Measurements from ENCODE around the gene GPC6. TPM values are rescaled to one million over a fixed set of nuclear protein-coding genes. Genes with fewer than 3 reads are reported as not detected.

GPC6 gene
- total and polyA plus RNA-seq, 4 donors: 5.9 to 29.1 (median 18.2) TPM

DNA sequence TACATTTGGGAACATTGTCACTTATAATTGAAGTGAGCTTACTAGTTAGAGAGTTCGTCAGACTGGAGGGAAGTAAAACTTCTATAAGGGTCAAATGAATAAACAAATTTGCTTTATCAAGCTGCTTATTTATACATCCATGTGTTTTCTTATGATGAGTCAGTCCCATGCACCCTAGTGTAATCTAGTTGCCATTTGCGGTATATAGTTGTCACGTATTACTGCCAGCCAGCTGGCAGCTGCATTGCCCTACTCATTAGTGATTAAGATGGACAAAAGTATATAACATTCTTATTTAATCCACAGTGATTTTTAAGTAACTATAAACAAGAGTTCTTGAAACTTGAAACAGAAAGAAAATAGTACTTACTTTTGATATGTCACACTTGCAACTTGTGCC is 182.4 kb downstream of the GPC6 start:
- Histone ChIP-seq H3K9ac (ENCODE audit: low read depth in 1 of 2, low read length in 2 of 2) (no peak overlapping the region), H3K9me3 (ENCODE audit: control insufficient read depth in 4 of 4, low read length in 3 of 4) (no peaks in the 10 kb centered on the region), H3K27me3 (ENCODE audit: control insufficient read depth in 4 of 4, insufficient read depth in 4 of 4, low read length in 3 of 4) (no peaks in the 10 kb centered on the region), H3K4me3 (ENCODE audit: low read depth in 1 of 3, low read length in 3 of 3) (no peak overlapping the region), H3K27ac (ENCODE audit: low read depth in 1 of 2, low read length in 2 of 2) (no peak overlapping the region), H3K36me3 (ENCODE audit: control insufficient read depth in 4 of 4, insufficient read depth in 3 of 4, low read depth in 1 of 4, low read length in 3 of 4) (no peaks in the 10 kb centered on the region), H3K4me1 (ENCODE audit: control insufficient read depth in 4 of 4, insufficient read depth in 4 of 4, low read length in 3 of 4) (peaks cover 1 to 3% (median 2%) of the 10 kb centered on the region in 4 donors)
- WGBS: 89% methylated on average over 3 of the region's 3 CpGs
- no peak for TF ChIP-seq RXRA (IDR thresholded peaks at IDR 0.05)
- no peak for TF ChIP-seq SP1 (IDR thresholded peaks at IDR 0.05)
- TF ChIP-seq, protein P1, sequence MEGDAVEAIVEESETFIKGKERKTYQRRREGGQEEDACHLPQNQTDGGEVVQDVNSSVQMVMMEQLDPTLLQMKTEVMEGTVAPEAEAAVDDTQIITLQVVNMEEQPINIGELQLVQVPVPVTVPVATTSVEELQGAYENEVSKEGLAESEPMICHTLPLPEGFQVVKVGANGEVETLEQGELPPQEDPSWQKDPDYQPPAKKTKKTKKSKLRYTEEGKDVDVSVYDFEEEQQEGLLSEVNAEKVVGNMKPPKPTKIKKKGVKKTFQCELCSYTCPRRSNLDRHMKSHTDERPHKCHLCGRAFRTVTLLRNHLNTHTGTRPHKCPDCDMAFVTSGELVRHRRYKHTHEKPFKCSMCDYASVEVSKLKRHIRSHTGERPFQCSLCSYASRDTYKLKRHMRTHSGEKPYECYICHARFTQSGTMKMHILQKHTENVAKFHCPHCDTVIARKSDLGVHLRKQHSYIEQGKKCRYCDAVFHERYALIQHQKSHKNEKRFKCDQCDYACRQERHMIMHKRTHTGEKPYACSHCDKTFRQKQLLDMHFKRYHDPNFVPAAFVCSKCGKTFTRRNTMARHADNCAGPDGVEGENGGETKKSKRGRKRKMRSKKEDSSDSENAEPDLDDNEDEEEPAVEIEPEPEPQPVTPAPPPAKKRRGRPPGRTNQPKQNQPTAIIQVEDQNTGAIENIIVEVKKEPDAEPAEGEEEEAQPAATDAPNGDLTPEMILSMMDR (IDR thresholded peaks at IDR 0.05; ENCODE audit: low read depth, low read length, missing input control): no peak
- TF ChIP-seq NR2F2 (IDR thresholded peaks at IDR 0.05): no peak
- TF ChIP-seq HNF4G (IDR thresholded peaks at IDR 0.05): no peak
- TF ChIP-seq, protein P2, sequence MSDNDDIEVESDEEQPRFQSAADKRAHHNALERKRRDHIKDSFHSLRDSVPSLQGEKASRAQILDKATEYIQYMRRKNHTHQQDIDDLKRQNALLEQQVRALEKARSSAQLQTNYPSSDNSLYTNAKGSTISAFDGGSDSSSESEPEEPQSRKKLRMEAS (IDR thresholded peaks at IDR 0.05): no peak
- no peak for TF ChIP-seq FOXA2 (IDR thresholded peaks at IDR 0.05)
- TF ChIP-seq, protein P3, sequence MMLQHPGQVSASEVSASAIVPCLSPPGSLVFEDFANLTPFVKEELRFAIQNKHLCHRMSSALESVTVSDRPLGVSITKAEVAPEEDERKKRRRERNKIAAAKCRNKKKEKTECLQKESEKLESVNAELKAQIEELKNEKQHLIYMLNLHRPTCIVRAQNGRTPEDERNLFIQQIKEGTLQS (IDR thresholded peaks at IDR 0.05): no peak
- TF ChIP-seq, protein P4, sequence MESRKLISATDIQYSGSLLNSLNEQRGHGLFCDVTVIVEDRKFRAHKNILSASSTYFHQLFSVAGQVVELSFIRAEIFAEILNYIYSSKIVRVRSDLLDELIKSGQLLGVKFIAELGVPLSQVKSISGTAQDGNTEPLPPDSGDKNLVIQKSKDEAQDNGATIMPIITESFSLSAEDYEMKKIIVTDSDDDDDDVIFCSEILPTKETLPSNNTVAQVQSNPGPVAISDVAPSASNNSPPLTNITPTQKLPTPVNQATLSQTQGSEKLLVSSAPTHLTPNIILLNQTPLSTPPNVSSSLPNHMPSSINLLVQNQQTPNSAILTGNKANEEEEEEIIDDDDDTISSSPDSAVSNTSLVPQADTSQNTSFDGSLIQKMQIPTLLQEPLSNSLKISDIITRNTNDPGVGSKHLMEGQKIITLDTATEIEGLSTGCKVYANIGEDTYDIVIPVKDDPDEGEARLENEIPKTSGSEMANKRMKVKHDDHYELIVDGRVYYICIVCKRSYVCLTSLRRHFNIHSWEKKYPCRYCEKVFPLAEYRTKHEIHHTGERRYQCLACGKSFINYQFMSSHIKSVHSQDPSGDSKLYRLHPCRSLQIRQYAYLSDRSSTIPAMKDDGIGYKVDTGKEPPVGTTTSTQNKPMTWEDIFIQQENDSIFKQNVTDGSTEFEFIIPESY (IDR thresholded peaks at IDR 0.05): no peak
- TF ChIP-seq TAF1 (conservative IDR thresholded peaks at IDR 0.05): no peak
- TF ChIP-seq FOXA1 (IDR thresholded peaks at IDR 0.05): no peak
- TF ChIP-seq HNF4A (conservative IDR thresholded peaks at IDR 0.05): no peak
- TF ChIP-seq, protein P5, sequence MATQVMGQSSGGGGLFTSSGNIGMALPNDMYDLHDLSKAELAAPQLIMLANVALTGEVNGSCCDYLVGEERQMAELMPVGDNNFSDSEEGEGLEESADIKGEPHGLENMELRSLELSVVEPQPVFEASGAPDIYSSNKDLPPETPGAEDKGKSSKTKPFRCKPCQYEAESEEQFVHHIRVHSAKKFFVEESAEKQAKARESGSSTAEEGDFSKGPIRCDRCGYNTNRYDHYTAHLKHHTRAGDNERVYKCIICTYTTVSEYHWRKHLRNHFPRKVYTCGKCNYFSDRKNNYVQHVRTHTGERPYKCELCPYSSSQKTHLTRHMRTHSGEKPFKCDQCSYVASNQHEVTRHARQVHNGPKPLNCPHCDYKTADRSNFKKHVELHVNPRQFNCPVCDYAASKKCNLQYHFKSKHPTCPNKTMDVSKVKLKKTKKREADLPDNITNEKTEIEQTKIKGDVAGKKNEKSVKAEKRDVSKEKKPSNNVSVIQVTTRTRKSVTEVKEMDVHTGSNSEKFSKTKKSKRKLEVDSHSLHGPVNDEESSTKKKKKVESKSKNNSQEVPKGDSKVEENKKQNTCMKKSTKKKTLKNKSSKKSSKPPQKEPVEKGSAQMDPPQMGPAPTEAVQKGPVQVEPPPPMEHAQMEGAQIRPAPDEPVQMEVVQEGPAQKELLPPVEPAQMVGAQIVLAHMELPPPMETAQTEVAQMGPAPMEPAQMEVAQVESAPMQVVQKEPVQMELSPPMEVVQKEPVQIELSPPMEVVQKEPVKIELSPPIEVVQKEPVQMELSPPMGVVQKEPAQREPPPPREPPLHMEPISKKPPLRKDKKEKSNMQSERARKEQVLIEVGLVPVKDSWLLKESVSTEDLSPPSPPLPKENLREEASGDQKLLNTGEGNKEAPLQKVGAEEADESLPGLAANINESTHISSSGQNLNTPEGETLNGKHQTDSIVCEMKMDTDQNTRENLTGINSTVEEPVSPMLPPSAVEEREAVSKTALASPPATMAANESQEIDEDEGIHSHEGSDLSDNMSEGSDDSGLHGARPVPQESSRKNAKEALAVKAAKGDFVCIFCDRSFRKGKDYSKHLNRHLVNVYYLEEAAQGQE (IDR thresholded peaks at IDR 0.05): no peak
- TF ChIP-seq EGR1 (IDR thresholded peaks at IDR 0.05; ENCODE audit: low read depth in 2 of 2): no peak
- no peak for TF ChIP-seq RAD21 (IDR thresholded peaks at IDR 0.05)
- TF ChIP-seq YY1 (IDR thresholded peaks at IDR 0.05): no peak
- no peak for DNase-seq (ENCODE audit: low spot score)

DNA sequence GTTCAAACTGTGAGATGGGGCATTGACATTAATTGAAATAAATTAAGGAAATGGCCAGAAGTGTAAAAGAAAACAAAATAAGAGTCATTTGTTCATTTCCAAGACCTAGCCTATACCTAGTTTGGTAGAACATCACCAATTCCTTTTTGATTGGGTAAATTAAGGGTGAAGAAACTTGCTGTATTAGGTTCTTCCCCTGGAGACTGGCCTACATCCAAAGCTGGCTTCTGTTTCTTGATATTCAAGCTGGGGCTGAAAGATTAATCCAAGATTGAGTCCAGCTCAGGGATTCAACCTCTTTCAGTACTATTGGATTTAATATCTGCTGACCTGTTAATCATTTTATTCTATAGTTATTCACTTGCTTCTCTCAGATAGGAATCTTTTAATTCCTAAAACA is 183.2 kb downstream of the GPC6 start:
- H3K4me1 ChIP-seq (ENCODE audit: control insufficient read depth in 4 of 4, insufficient read depth in 4 of 4, low read length in 3 of 4): peaks cover 1 to 5% (median 3%) of the 10 kb centered on the region in 4 donors
- no peak for DNase-seq (ENCODE audit: low spot score)
- H3K9me3 ChIP-seq (ENCODE audit: control insufficient read depth in 4 of 4, low read length in 3 of 4): no peaks in the 10 kb centered on the region
- no peaks in the 10 kb centered on the region for H3K27me3 ChIP-seq (ENCODE audit: control insufficient read depth in 4 of 4, insufficient read depth in 4 of 4, low read length in 3 of 4)
- H3K36me3 ChIP-seq (ENCODE audit: control insufficient read depth in 4 of 4, insufficient read depth in 3 of 4, low read depth in 1 of 4, low read length in 3 of 4): no peaks in the 10 kb centered on the region
- H3K9ac ChIP-seq (ENCODE audit: low read depth in 1 of 2, low read length in 2 of 2): no peak overlapping the region
- no peak for TF ChIP-seq FOXA2 (IDR thresholded peaks at IDR 0.05)
- TF ChIP-seq FOXA1 (IDR thresholded peaks at IDR 0.05): no peak
- TF ChIP-seq NR2F2 (IDR thresholded peaks at IDR 0.05): no peak
- TF ChIP-seq YY1 (IDR thresholded peaks at IDR 0.05): no peak
- no peak for TF ChIP-seq GABPA (IDR thresholded peaks at IDR 0.05 in 1 of 2, conservative IDR thresholded peaks at IDR 0.05 in 1 of 2)
- no peak for TF ChIP-seq HNF4A (conservative IDR thresholded peaks at IDR 0.05)
- TF ChIP-seq, protein P5 (IDR thresholded peaks at IDR 0.05): no peak
- no peak for TF ChIP-seq JUND (IDR thresholded peaks at IDR 0.05)
- no peak overlapping the region for H3K27ac ChIP-seq (ENCODE audit: low read depth in 1 of 2, low read length in 2 of 2)
- no peak overlapping the region for H3K4me3 ChIP-seq (ENCODE audit: low read depth in 1 of 3, low read length in 3 of 3)

All from liver (tissue), 9 donors.